KOPT-K1 (cell line): Measurements from ENCODE around the gene NFIB.

Experiments
- H3K27ac ChIP-seq: fragments of 200-600 bp; sonication (generic); 2 replicates; pipeline ENCODE4 v1.5.1; 2016; ENCODE audit warnings: antibody characterized with exemption, mild to moderate bottlenecking, low read depth, low read length; ENCODE audit not compliant: poor library complexity, severe bottlenecking
- H3K36me3 ChIP-seq: fragments of 200-600 bp; sonication (generic); 2 replicates; pipeline ENCODE4 v1.5.1; 2017; ENCODE audit warnings: antibody characterized with exemption, mild to moderate bottlenecking, low read length, moderate library complexity; ENCODE audit not compliant: insufficient read depth
- H3K9me3 ChIP-seq: fragments of 200-600 bp; sonication (generic); 2 replicates; pipeline ENCODE4 v1.5.1; 2017; ENCODE audit warnings: antibody characterized with exemption, low read length, mild to moderate bottlenecking; ENCODE audit not compliant: insufficient read depth, poor library complexity, severe bottlenecking

Gene NFIB

GRCh38 chr9:14180960-14181537 is 132.9 kb downstream of the NFIB start:
- H3K9me3 ChIP-seq = no peaks in the 10 kb centered on the region
- H3K27ac ChIP-seq = no peak overlapping the region
- no peaks in the 10 kb centered on the region for H3K36me3 ChIP-seq

- no peaks in the 10 kb centered on the region for H3K9me3 ChIP-seq
- H3K36me3 ChIP-seq = no peaks in the 10 kb centered on the region
- no peak overlapping the region for H3K27ac ChIP-seq
These were observed 133.6 kb downstream of the NFIB start for GRCh38 chr9:14180093-14180959.

DNA sequence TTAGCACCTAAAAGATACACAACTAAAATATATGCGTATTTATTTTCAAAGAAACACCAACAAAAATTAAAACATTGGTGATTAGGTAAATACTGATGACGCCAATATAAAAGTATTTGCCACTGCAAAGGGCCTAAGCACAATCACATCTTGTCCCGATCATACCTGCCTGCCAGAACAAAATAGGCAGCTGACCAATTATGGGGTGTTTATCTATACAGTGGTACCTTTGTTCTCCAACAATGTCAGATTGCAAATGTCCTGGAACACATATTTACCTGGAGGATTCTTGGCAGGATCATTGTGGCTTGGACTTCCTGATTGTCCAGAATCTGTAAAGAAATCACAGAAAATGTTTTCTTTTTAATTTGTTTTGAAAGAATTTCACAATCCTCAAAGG is 134.5 kb downstream of the NFIB start:
- Histone ChIP-seq H3K27ac (no peak overlapping the region), H3K9me3 (no peaks in the 10 kb centered on the region), H3K36me3 (no peaks in the 10 kb centered on the region)

GRCh38 chr9:14175778-14176177 is 138.2 kb downstream of the NFIB start:
- H3K9me3 ChIP-seq = no peaks in the 10 kb centered on the region
- no peaks in the 10 kb centered on the region for H3K36me3 ChIP-seq
- no peak overlapping the region for H3K27ac ChIP-seq

GRCh38 chr9:14173713-14174112 is 140.2 kb downstream of the NFIB start:
- no peaks in the 10 kb centered on the region for H3K9me3 ChIP-seq
- no peaks in the 10 kb centered on the region for H3K36me3 ChIP-seq
- no peak overlapping the region for H3K27ac ChIP-seq

GRCh38 chr9:14170973-14171596 is 142.9 kb downstream of the NFIB start:
- Histone ChIP-seq H3K9me3 (no peaks in the 10 kb centered on the region), H3K36me3 (no peaks in the 10 kb centered on the region), H3K27ac (no peak overlapping the region)

- no peaks in the 10 kb centered on the region for H3K36me3 ChIP-seq
- H3K27ac ChIP-seq = no peak overlapping the region
- H3K9me3 ChIP-seq = no peaks in the 10 kb centered on the region
These were observed 143.5 kb downstream of the NFIB start for GRCh38 chr9:14170392-14170931.

DNA sequence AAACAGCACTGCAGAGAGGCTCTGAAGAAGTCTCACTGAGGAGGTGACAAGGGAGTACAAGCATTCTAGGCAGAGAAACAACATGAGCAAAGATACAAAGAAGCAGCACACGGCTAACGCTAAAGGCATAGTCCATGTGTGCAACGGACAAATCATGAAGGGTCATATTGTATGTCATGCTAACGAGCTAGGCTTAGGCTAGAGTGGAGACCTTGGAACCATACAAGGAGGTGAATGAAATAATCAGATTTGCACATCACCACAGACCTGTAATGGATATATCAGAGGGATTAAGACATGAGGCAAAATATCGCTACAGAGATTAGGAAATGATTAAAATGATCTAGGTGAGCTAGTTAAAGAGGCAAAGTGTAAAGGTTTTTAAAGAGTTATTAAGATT is 145.6 kb downstream of the NFIB start:
- Histone ChIP-seq H3K36me3 (no peaks in the 10 kb centered on the region), H3K27ac (no peak overlapping the region), H3K9me3 (no peaks in the 10 kb centered on the region)

- H3K36me3 ChIP-seq = no peaks in the 10 kb centered on the region
- H3K27ac ChIP-seq = no peak overlapping the region
- H3K9me3 ChIP-seq = no peaks in the 10 kb centered on the region
These were observed 148.4 kb downstream of the NFIB start for GRCh38 chr9:14165376-14166035.

DNA sequence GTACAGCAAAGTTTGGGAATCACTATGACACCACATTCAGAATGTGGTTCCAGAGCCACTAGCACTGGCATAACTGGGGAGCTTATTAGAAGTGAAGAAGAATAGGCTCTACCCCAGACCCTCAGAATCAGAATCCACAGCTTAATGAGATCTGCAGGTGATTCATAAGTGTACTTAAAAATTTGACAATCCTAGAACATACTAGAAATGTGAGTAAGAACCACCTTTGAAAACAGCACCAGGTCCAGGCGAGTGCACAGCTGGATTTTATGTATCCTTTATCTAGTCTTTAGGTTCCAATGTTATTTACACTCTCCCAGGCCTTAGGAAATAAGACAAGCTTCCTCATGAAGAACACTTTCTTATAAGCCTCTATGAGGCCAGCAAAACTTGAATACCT is 149.0 kb downstream of the NFIB start:
- Histone ChIP-seq H3K36me3 (no peaks in the 10 kb centered on the region), H3K9me3 (no peaks in the 10 kb centered on the region), H3K27ac (no peak overlapping the region)

DNA sequence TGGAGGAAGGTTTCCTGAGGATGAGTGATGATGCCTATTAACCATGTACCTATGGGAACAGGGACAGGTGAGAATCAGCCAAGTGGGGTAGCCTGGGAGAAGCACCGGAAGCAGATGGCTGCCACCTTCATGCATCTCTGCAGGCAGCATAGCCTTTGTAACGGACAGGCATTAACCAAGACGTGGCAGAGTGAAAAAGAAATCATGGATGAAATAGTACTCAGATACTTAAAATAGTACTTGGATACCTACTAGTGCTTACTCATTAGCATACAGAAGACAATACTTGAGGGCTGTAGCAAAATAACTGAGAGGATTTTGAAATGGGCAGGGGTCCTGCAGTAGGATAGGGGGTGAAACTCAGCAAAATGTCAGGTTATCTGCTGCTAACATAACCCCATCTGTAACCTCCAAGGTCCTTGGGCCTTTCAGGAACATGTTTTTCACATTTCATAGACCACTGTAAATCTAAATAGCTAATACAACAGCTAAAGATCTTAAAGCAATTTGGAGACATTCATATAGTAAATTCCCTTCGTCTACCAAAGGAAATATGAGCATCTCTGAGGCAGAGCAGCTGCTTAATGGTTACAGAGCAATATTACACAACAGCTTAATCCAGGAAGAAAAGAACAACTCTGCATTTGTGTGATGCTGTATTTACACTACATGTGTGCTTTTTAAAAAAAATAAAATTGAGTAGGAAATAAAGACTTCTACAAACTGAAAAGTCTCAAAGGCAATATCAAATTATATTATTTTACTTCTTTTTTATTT is 154.3 kb downstream of the NFIB start:
- H3K36me3 ChIP-seq = no peaks in the 10 kb centered on the region
- no peak overlapping the region for H3K27ac ChIP-seq
- H3K9me3 ChIP-seq = no peaks in the 10 kb centered on the region

DNA sequence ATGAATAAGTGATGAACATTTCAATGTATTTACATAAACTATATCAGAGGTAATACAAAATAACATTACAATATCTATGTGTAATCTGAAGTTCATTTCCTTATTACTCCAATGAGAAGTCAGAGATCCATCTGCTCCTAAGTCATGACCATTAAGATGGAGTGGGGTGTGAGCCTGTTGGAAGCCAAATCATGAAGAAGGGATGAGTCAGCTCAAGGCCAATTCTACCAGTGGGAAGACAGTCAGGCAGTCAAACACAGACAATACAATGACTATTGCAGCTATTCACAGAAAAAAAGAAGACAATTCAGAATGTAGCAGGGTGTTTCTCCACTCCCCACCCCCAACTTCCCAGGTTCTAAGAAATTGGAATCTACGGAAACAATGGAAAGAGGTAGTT is 155.0 kb downstream of the NFIB start:
- no peaks in the 10 kb centered on the region for H3K36me3 ChIP-seq
- H3K9me3 ChIP-seq = no peaks in the 10 kb centered on the region
- no peak overlapping the region for H3K27ac ChIP-seq

DNA sequence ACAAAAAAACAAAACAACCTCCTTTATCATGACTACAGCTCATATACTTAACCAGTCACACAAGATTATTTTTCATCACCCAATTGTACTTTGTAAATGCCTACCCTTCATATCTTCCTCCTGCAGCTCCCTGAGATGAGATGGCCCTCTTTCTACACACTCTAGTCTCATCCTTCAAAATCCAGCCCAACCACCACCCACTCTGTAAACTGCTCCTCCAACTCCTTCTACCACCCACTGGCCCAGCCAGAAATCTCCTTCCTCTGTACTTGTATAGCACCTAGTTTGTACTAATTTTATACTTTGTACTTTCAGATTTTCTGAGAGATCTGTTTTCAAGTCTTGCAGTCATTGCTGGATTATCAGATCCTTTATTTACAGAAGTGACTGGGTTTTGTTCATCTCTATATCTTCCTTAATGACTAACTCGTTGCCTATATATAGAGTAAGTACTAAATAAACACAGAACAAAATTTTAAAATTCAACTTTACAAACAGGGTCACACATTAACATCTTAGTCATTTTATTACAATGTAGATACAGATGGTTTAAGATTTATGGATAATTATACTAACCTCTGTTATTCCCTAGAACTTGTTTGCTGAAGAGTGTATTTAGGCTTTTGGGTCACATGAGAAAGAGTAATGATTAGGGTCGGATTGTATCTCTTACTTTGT is 155.7 kb downstream of the NFIB start:
- no peaks in the 10 kb centered on the region for H3K36me3 ChIP-seq
- H3K27ac ChIP-seq = no peak overlapping the region

DNA sequence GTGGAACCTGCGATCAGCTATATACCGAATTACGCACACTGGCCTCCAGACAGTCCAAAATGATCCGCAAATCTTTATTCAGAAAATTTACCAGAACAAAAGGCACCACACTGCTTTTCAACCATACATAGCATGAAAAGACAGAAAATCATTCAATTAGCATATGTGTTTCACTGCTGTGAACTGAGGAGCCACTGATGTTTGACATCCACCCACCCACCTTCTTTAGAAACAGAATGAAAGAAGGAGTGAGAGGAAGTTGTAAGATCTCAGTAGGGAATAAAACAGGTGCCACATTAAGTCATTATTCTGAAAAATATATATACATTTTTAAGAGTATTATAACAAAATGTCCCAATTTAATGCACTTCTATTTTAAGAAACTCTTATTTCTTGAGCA is 156.8 kb downstream of the NFIB start:
- H3K27ac ChIP-seq = no peak overlapping the region
- H3K36me3 ChIP-seq = no peaks in the 10 kb centered on the region
- no peaks in the 10 kb centered on the region for H3K9me3 ChIP-seq

More for the DNA sequence above, 155.7 kb downstream of the NFIB start:
- H3K9me3 ChIP-seq = no peaks in the 10 kb centered on the region
